ENCODE data around the gene GGT5.

DNA sequence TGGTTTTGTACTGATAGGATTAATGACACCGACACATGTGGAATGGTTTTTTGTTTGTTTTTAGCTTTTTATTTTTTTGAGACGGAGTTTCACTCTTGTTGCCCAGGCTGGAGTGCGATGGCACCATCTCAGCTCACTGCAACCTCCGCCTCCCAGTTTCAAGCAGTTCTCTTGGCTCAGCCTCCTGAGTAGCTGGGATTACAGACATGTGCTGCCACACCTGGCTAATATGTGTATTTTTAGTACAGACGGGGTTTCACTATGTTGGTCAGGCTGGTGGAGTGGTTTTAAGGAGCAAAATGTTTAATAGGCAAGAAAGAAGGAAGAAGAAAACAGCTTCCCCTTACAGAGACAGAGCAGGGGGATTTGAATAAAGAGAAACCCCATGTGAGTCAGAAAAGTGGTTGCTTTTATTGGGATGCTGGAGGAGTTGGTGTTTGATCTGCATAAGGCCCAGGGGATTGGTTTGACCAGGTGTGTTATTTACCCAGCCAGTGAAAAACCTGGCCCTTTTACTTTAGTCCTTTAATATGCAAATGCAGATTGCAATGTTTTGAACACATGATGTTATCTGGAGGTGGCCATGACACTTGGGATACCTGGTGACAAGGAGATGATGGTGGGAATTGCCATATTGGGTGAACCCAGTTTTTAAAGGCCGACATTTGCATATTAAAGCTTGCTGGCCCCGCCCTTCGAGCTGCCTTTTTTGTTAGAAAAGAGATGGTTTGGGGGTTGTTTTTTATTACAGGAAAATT lies 39.3 kb downstream of the GGT5 start:
- TF ChIP-seq, protein P1, sequence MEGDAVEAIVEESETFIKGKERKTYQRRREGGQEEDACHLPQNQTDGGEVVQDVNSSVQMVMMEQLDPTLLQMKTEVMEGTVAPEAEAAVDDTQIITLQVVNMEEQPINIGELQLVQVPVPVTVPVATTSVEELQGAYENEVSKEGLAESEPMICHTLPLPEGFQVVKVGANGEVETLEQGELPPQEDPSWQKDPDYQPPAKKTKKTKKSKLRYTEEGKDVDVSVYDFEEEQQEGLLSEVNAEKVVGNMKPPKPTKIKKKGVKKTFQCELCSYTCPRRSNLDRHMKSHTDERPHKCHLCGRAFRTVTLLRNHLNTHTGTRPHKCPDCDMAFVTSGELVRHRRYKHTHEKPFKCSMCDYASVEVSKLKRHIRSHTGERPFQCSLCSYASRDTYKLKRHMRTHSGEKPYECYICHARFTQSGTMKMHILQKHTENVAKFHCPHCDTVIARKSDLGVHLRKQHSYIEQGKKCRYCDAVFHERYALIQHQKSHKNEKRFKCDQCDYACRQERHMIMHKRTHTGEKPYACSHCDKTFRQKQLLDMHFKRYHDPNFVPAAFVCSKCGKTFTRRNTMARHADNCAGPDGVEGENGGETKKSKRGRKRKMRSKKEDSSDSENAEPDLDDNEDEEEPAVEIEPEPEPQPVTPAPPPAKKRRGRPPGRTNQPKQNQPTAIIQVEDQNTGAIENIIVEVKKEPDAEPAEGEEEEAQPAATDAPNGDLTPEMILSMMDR (IDR thresholded peaks at IDR 0.05; ENCODE audit: low read depth, low read length), result no peak
- TF ChIP-seq EZH2phosphoT487 (IDR thresholded peaks at IDR 0.05; ENCODE audit: low read depth), result no peak

Data from OCI-LY3 (cell line).